Measurements from ENCODE around the gene ADGRD1.

The ADGRD1 gene

GRCh38 chr12:131053567-131053966 lies 99.9 kb downstream of the ADGRD1 start:
- TF ChIP-seq GATA3 (IDR thresholded peaks at IDR 0.05; ENCODE audit: low read depth, low read length) (no peak), GATA2 (IDR thresholded peaks at IDR 0.05; ENCODE audit: low read depth, low read length) (no peak)

- TF ChIP-seq GATA3 (IDR thresholded peaks at IDR 0.05; ENCODE audit: low read depth, low read length) (no peak), GATA2 (IDR thresholded peaks at IDR 0.05; ENCODE audit: low read depth, low read length) (no peak)
Measured at GRCh38 chr12:131054345-131055092, 100.8 kb downstream of the ADGRD1 start.

GRCh38 chr12:131055093-131055465 lies 101.4 kb downstream of the ADGRD1 start:
- TF ChIP-seq GATA2 (IDR thresholded peaks at IDR 0.05; ENCODE audit: low read depth, low read length) = no peak
- no peak for TF ChIP-seq GATA3 (IDR thresholded peaks at IDR 0.05; ENCODE audit: low read depth, low read length)

GRCh38 chr12:131055596-131056233 lies 102.0 kb downstream of the ADGRD1 start:
- no peak for TF ChIP-seq GATA2 (IDR thresholded peaks at IDR 0.05; ENCODE audit: low read depth, low read length)
- TF ChIP-seq GATA3 (IDR thresholded peaks at IDR 0.05; ENCODE audit: low read depth, low read length) = no peak

GRCh38 chr12:131056626-131057025 lies 102.9 kb downstream of the ADGRD1 start:
- TF ChIP-seq GATA2 (IDR thresholded peaks at IDR 0.05; ENCODE audit: low read depth, low read length) (no peak), GATA3 (IDR thresholded peaks at IDR 0.05; ENCODE audit: low read depth, low read length) (no peak)

- TF ChIP-seq GATA2 (IDR thresholded peaks at IDR 0.05; ENCODE audit: low read depth, low read length) (no peak), GATA3 (IDR thresholded peaks at IDR 0.05; ENCODE audit: low read depth, low read length) (no peak)
Measured at GRCh38 chr12:131057211-131057721, 103.6 kb downstream of the ADGRD1 start.

- TF ChIP-seq GATA2 (IDR thresholded peaks at IDR 0.05; ENCODE audit: low read depth, low read length) (no peak), GATA3 (IDR thresholded peaks at IDR 0.05; ENCODE audit: low read depth, low read length) (no peak)
Measured at GRCh38 chr12:131057722-131058515, 104.2 kb downstream of the ADGRD1 start.

GRCh38 chr12:131058700-131059099 lies 105.0 kb downstream of the ADGRD1 start:
- TF ChIP-seq GATA3 (IDR thresholded peaks at IDR 0.05; ENCODE audit: low read depth, low read length) (no peak), GATA2 (IDR thresholded peaks at IDR 0.05; ENCODE audit: low read depth, low read length) (no peak)

GRCh38 chr12:131060011-131060703 lies 106.5 kb downstream of the ADGRD1 start:
- TF ChIP-seq GATA3 (IDR thresholded peaks at IDR 0.05; ENCODE audit: low read depth, low read length) = no peak
- no peak for TF ChIP-seq GATA2 (IDR thresholded peaks at IDR 0.05; ENCODE audit: low read depth, low read length)

GRCh38 chr12:131061041-131061806 lies 107.5 kb downstream of the ADGRD1 start:
- TF ChIP-seq GATA3 (IDR thresholded peaks at IDR 0.05; ENCODE audit: low read depth, low read length) (no peak), GATA2 (IDR thresholded peaks at IDR 0.05; ENCODE audit: low read depth, low read length) (no peak)

- no peak for TF ChIP-seq GATA2 (IDR thresholded peaks at IDR 0.05; ENCODE audit: low read depth, low read length)
- TF ChIP-seq GATA3 (IDR thresholded peaks at IDR 0.05; ENCODE audit: low read depth, low read length) = no peak
Measured at GRCh38 chr12:131063413-131063812, 109.7 kb downstream of the ADGRD1 start.

GRCh38 chr12:131063960-131064359 lies 110.3 kb downstream of the ADGRD1 start:
- no peak for TF ChIP-seq GATA3 (IDR thresholded peaks at IDR 0.05; ENCODE audit: low read depth, low read length)
- TF ChIP-seq GATA2 (IDR thresholded peaks at IDR 0.05; ENCODE audit: low read depth, low read length) = no peak

- TF ChIP-seq GATA2 (IDR thresholded peaks at IDR 0.05; ENCODE audit: low read depth, low read length) (no peak), GATA3 (IDR thresholded peaks at IDR 0.05; ENCODE audit: low read depth, low read length) (no peak)
Measured at GRCh38 chr12:131065279-131065678, 111.6 kb downstream of the ADGRD1 start.

All from SH-SY5Y (cell line).